SK-N-MC (cell line): ENCODE data around the gene CDK6.

Experiments
- DNase-seq: peaks from one replicate; pipeline ENCODE4 v3.0.0-alpha.2; 2011; ENCODE audit warnings: low read depth, low spot score
- H3K27ac ChIP-seq: fragments of 200-600 bp; sonication (generic); 2 replicates; pipeline ENCODE4 v1.5.1; 2016; ENCODE audit warnings: mixed run types
- H3K36me3 ChIP-seq: fragments of 200-600 bp; sonication (generic); 2 replicates; pipeline ENCODE4 v1.6.1; 2017; ENCODE audit warnings: antibody characterized with exemption, low read length, mixed read lengths; ENCODE audit not compliant: insufficient read depth
- H3K4me3 ChIP-seq: fragments of 200-600 bp; sonication (generic); 2 replicates; pipeline ENCODE4 v1.5.1; 2016
- H3K9ac ChIP-seq: fragments of 200-600 bp; sonication (generic); 2 replicates; pipeline ENCODE4 v1.8.0; 2017; ENCODE audit warnings: mixed run types, mixed read lengths; ENCODE audit not compliant: insufficient read length
- H3K9me3 ChIP-seq: fragments of 200-600 bp; sonication (generic); 2 replicates; pipeline ENCODE4 v1.6.1; 2017; ENCODE audit warnings: low read depth, mild to moderate bottlenecking, antibody characterized with exemption, low read length, moderate library complexity, mixed read lengths
- EZH2 ChIP-seq: fragments of 200-600 bp; sonication (generic); IDR thresholded peaks from one replicate; pipeline ENCODE4 v1.6.1; 2017; ENCODE audit warnings: antibody characterized with exemption
- FOXP2 ChIP-seq: optimal IDR thresholded peaks from 2 replicates; pipeline ENCODE3; 2011; ENCODE audit warnings: mild to moderate bottlenecking, moderate library complexity; ENCODE audit not compliant: insufficient read depth; ENCODE audit errors: extremely low read length, control extremely low read depth
- POLR2AphosphoS5 ChIP-seq: IDR thresholded peaks from 2 replicates; pipeline ENCODE4 v1.6.1; 2012; ENCODE audit warnings: mild to moderate bottlenecking, low read depth, low read length, borderline replicate concordance

The CDK6 gene

DNA sequence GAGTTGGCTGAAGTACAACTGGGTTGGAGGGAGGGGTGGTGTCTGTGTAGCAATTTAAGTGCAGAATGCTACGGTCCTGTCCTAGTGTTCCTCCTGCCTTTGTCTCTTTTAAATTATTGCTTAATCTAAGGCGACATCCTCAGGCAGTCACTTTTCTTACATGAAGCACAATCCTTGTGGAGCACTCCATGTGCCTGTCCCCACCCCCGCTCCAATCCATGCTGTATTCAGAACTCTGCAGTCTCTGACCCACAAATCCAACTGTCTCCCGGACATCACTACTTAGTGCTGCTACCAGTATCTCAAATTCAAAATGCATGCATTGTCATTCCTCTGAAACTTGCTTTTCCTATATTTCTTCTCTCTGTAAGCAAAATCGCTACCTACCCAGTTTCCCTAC, 154.7 kb downstream of the CDK6 start:
- H3K9ac ChIP-seq = no peak overlapping the region
- no peak overlapping the region for H3K27ac ChIP-seq
- no peaks in the 10 kb centered on the region for H3K9me3 ChIP-seq
- no peaks in the 10 kb centered on the region for H3K36me3 ChIP-seq
- TF ChIP-seq FOXP2 (no peak), POLR2AphosphoS5 (no peak), EZH2 (no peak)
- no peak for DNase-seq
- no peak overlapping the region for H3K4me3 ChIP-seq

GRCh38 chr7:92680442-92680841, 155.9 kb downstream of the CDK6 start:
- no peak for DNase-seq
- TF ChIP-seq POLR2AphosphoS5 (no peak), EZH2 (no peak), FOXP2 (no peak)
- H3K27ac ChIP-seq = no peak overlapping the region
- no peak overlapping the region for H3K9ac ChIP-seq
- H3K4me3 ChIP-seq = no peak overlapping the region
- H3K36me3 ChIP-seq = no peaks in the 10 kb centered on the region
- H3K9me3 ChIP-seq = no peaks in the 10 kb centered on the region

DNA sequence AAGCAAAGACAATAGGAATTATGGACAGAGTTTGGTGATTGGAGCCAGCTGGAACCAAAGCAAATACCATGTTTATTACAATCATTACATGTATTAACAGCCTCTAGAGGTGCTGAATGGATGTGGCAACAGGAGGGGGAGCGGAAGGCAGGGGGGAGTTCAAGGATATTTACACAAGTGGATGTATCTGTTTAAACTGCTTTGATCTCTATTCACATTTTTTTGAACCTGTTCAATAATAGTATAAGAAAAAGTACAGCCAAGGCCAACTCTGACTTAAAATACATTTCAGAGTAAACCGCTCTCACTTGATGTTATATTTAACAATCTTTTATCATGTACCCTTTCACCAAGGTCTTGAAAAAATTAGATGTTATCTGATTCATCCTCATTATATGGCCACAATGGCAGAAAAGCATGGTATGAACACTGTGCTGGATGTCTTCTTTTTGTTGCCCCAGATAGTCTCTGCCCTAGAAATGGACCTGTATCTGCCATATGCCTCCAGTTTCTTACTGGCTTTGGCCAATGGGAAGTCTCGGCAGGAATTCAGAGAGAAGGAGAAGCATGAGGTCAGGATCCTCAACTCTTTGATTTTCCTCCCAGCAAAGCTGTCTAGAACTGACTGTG, 158.0 kb downstream of the CDK6 start:
- H3K9ac ChIP-seq = no peak overlapping the region
- no peak overlapping the region for H3K27ac ChIP-seq
- no peak for DNase-seq
- no peak overlapping the region for H3K4me3 ChIP-seq
- H3K36me3 ChIP-seq = no peaks in the 10 kb centered on the region
- no peaks in the 10 kb centered on the region for H3K9me3 ChIP-seq
- TF ChIP-seq FOXP2 (no peak), POLR2AphosphoS5 (no peak)

GRCh38 chr7:92674379-92674778, 162.0 kb downstream of the CDK6 start:
- no peak for DNase-seq
- H3K4me3 ChIP-seq = no peak overlapping the region
- no peak for TF ChIP-seq EZH2
- TF ChIP-seq FOXP2 = no peak
- TF ChIP-seq POLR2AphosphoS5 = no peak
- H3K9me3 ChIP-seq = no peaks in the 10 kb centered on the region
- no peak overlapping the region for H3K27ac ChIP-seq
- H3K9ac ChIP-seq = no peak overlapping the region
- H3K36me3 ChIP-seq = no peaks in the 10 kb centered on the region

DNA sequence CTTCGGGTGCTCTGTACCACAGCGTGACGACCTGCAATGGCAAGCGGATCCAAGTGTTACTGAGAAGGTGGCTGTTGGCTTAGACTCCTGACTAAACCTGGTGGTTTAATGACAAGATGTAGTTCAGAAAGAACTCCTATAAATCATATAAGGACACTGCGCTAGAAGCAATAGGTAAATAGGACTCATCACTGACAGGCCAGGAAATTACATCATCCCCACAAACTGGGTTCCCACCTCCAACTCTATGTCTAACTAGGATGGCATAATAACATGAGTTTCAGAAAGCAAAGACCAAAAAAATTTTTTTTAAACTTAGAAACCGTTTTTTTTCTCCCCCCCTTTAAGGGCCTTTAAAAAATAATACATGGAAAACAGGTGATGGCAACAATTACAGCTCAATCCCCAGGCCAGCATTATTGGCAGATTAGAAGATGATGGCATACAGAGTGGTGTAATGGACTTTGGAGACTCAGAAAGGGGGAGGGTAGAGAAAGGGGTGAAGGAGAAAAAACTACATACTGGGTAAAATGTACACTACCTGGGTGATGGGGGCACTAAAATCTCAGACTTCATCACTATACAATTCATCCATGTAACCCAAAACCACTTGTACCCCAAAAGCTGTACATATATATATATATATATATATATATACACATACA, 164.7 kb downstream of the CDK6 start:
- no peak for DNase-seq
- no peak overlapping the region for H3K27ac ChIP-seq

GRCh38 chr7:92670204-92670851, 166.0 kb downstream of the CDK6 start:
- Histone ChIP-seq H3K9me3 (no peaks in the 10 kb centered on the region), H3K9ac (no peak overlapping the region), H3K4me3 (no peak overlapping the region), H3K27ac (no peak overlapping the region), H3K36me3 (no peaks in the 10 kb centered on the region)
- DNase-seq = no peak
- TF ChIP-seq EZH2 = no peak

More for the DNA sequence above, 164.7 kb downstream of the CDK6 start:
- Histone ChIP-seq H3K36me3 (no peaks in the 10 kb centered on the region), H3K9me3 (no peaks in the 10 kb centered on the region), H3K9ac (no peak overlapping the region), H3K4me3 (no peak overlapping the region)
- TF ChIP-seq FOXP2 (no peak), POLR2AphosphoS5 (no peak), EZH2 (no peak)

- DNase-seq = no peak
- no peak for TF ChIP-seq FOXP2
- TF ChIP-seq POLR2AphosphoS5 = no peak
- no peak for TF ChIP-seq EZH2
- no peak overlapping the region for H3K9ac ChIP-seq
- no peak overlapping the region for H3K4me3 ChIP-seq
- no peak overlapping the region for H3K27ac ChIP-seq
- no peaks in the 10 kb centered on the region for H3K9me3 ChIP-seq
- H3K36me3 ChIP-seq = no peaks in the 10 kb centered on the region
These were observed 166.7 kb downstream of the CDK6 start for GRCh38 chr7:92669616-92670165.

GRCh38 chr7:92668564-92668963, 167.8 kb downstream of the CDK6 start:
- no peaks in the 10 kb centered on the region for H3K9me3 ChIP-seq
- no peak for DNase-seq
- no peak overlapping the region for H3K27ac ChIP-seq
- no peak overlapping the region for H3K9ac ChIP-seq
- H3K36me3 ChIP-seq = no peaks in the 10 kb centered on the region
- TF ChIP-seq EZH2 (no peak), POLR2AphosphoS5 (no peak), FOXP2 (no peak)
- no peak overlapping the region for H3K4me3 ChIP-seq
